Erythroblast (primary cell): ENCODE results near the gene LCOR.

Experiments
- GATA1 ChIP-seq: IDR thresholded peaks from 2 replicates; pipeline ENCODE4 v1.6.1; 2011; ENCODE audit warnings: low read depth, mild to moderate bottlenecking, control low read depth, low read length, moderate library complexity
- POLR2A ChIP-seq: IDR thresholded peaks from 2 replicates; pipeline ENCODE4 v1.6.1; 2011; ENCODE audit warnings: mild to moderate bottlenecking, low read length

DNA sequence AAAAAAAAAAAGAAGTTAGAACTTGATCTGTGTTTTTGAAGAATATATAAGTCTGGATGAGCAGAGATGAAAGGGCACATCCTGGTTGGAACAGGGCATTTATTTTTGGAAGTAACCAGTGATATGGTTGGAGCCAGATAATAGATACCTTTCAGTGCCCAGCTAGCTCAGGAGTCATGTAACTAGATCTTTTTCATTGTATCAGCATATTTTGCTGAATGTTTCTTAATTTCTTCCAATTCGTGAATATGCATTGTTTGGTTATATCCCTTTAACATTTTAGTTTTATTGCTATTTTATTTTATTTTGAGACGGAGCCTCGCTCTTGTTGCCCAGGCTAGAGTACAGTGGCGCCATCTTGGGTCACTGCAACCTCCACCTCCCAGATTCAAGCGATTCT lies 81.8 kb downstream of the LCOR start:
- TF ChIP-seq POLR2A (no peak), GATA1 (no peak)
